ENCODE data around the gene TINCR.
A peak's percentile ranks its signal among the peaks of the same experiment; 100 is the strongest.

The TINCR gene

GRCh38 chr19:5530701-5531100, 37.1 kb downstream of the TINCR start:
- no peak for DNase-seq (ENCODE audit: insufficient read length, low spot score)
- FAIRE-seq, result no peak
- TF ChIP-seq CTCF (IDR thresholded peaks at IDR 0.05; ENCODE audit: insufficient read depth, missing control alignments), result no peak

GRCh38 chr19:5526691-5527090, 41.1 kb downstream of the TINCR start:
- no peak for FAIRE-seq

GRCh38 chr19:5524081-5524480, 43.7 kb downstream of the TINCR start:
- FAIRE-seq (no peak), DNase-seq (ENCODE audit: insufficient read length, low spot score) (no peak)
- no peak for TF ChIP-seq CTCF (IDR thresholded peaks at IDR 0.05; ENCODE audit: insufficient read depth, missing control alignments)

More at GRCh38 chr19:5526691-5527090, 41.1 kb downstream of the TINCR start:
- TF ChIP-seq CTCF (IDR thresholded peaks at IDR 0.05; ENCODE audit: insufficient read depth, missing control alignments), result no peak
- DNase-seq (ENCODE audit: insufficient read length, low spot score), result no peak

GRCh38 chr19:5522106-5522505, 45.6 kb downstream of the TINCR start:
- DNase-seq (ENCODE audit: insufficient read length, low spot score) (no peak), FAIRE-seq (no peak)
- no peak for TF ChIP-seq CTCF (IDR thresholded peaks at IDR 0.05; ENCODE audit: insufficient read depth, missing control alignments)

- no peak for FAIRE-seq
- no peak for TF ChIP-seq CTCF (IDR thresholded peaks at IDR 0.05; ENCODE audit: insufficient read depth, missing control alignments)
- DNase-seq (ENCODE audit: insufficient read length, low spot score), result no peak
Observed at GRCh38 chr19:5520501-5520900, 47.3 kb downstream of the TINCR start.

GRCh38 chr19:5519076-5519475, 48.7 kb downstream of the TINCR start:
- no peak for TF ChIP-seq CTCF (IDR thresholded peaks at IDR 0.05; ENCODE audit: insufficient read depth, missing control alignments)
- FAIRE-seq (no peak), DNase-seq (ENCODE audit: insufficient read length, low spot score) (no peak)

- DNase-seq (ENCODE audit: insufficient read length, low spot score), result no peak
- no peak for FAIRE-seq
Observed at GRCh38 chr19:5515737-5516136, 52.0 kb downstream of the TINCR start.

More at GRCh38 chr19:5515737-5516136, 52.0 kb downstream of the TINCR start:
- TF ChIP-seq CTCF (IDR thresholded peaks at IDR 0.05; ENCODE audit: insufficient read depth, missing control alignments), result peak; percentile 9

Data from D721Med (cell line).